ENCODE data around the gene MDM2. TPM values are rescaled to one million over a fixed set of nuclear protein-coding genes. Genes with fewer than 3 reads are reported as not detected.
"Not testable (repeated sequence)": the region's sequence is repeated elsewhere in the genome, so short reads cannot be mapped to it uniquely, and the experiment has no call there.

Gene MDM2
- total RNA-seq, 1 experiment from 2014 or later = 86.4 TPM

GRCh38 chr12:68863886-68864454 lies 56.0 kb downstream of the MDM2 start:
- BruUV-seq (replicated peaks) = TSS peak; percentile 52
- peak overlapping the region; percentile 40 for H3K4me2 ChIP-seq (ENCODE audit: low read length)
- CTCF ChIA-PET = not testable (repeated sequence)

GRCh38 chr12:68864604-68865003 lies 56.6 kb downstream of the MDM2 start:
- H3K27ac ChIP-seq (ENCODE audit: low read length) = no peak overlapping the region
- no peaks in the 10 kb centered on the region for H4K20me1 ChIP-seq (ENCODE audit: low read length)
- no peak overlapping the region for H3K9ac ChIP-seq (ENCODE audit: low read length)
- H3K4me1 ChIP-seq (ENCODE audit: insufficient read depth, low read length) = no peaks in the 10 kb centered on the region
- H3K9me2 ChIP-seq (replicated peaks; ENCODE audit: low read length) = no peaks in the 10 kb centered on the region
- no peak overlapping the region for H2AFZ ChIP-seq (ENCODE audit: low read length)
- TF ChIP-seq, protein P1, sequence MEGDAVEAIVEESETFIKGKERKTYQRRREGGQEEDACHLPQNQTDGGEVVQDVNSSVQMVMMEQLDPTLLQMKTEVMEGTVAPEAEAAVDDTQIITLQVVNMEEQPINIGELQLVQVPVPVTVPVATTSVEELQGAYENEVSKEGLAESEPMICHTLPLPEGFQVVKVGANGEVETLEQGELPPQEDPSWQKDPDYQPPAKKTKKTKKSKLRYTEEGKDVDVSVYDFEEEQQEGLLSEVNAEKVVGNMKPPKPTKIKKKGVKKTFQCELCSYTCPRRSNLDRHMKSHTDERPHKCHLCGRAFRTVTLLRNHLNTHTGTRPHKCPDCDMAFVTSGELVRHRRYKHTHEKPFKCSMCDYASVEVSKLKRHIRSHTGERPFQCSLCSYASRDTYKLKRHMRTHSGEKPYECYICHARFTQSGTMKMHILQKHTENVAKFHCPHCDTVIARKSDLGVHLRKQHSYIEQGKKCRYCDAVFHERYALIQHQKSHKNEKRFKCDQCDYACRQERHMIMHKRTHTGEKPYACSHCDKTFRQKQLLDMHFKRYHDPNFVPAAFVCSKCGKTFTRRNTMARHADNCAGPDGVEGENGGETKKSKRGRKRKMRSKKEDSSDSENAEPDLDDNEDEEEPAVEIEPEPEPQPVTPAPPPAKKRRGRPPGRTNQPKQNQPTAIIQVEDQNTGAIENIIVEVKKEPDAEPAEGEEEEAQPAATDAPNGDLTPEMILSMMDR (conservative IDR thresholded peaks at IDR 0.05; ENCODE audit: low read depth, low read length) = no peak
- no peak for TF ChIP-seq EZH2phosphoT487 (IDR thresholded peaks at IDR 0.05; ENCODE audit: borderline replicate concordance, low read length)
- H3K79me2 ChIP-seq (ENCODE audit: low read length) = no peaks in the 10 kb centered on the region
- no peaks in the 10 kb centered on the region for H3K9me3 ChIP-seq (ENCODE audit: low read length)
- no peaks in the 10 kb centered on the region for H3K36me3 ChIP-seq (ENCODE audit: low read depth, low read length)
- no peaks in the 10 kb centered on the region for H3F3A ChIP-seq (ENCODE audit: low read length, unreplicated experiment)
- ATAC-seq (no peak), DNase-seq (no peak)
- ChIA-PET CTCF (no interaction called here), POLR2A (ENCODE audit: unreplicated experiment) (no interaction called here)
- no peak overlapping the region for H3K4me3 ChIP-seq (ENCODE audit: low read length)
- intact Hi-C loops (cut with micrococcal nuclease) = loop anchor here (1.0 to 2.0 kb wide), 3 partner anchors 206 to 332 kb away; no protein-coding TSS in a partner anchor
- no peak overlapping the region for H3K4me2 ChIP-seq (ENCODE audit: low read length)
- no peaks in the 10 kb centered on the region for H3K27me3 ChIP-seq (ENCODE audit: low read length)
- BruUV-seq (replicated peaks) = no TSS peak

More at GRCh38 chr12:68863886-68864454, 56.0 kb downstream of the MDM2 start:
- intact Hi-C loops (cut with micrococcal nuclease) = loop anchor here (1.0 to 2.0 kb wide), 3 partner anchors 206 to 333 kb away; no protein-coding TSS in a partner anchor
- H3K4me1 ChIP-seq (ENCODE audit: insufficient read depth, low read length); H3K79me2 ChIP-seq (ENCODE audit: low read length); H3K27me3 ChIP-seq (ENCODE audit: low read length); H3F3A ChIP-seq (ENCODE audit: low read length, unreplicated experiment); H3K27ac ChIP-seq (ENCODE audit: low read length); H3K9me3 ChIP-seq (ENCODE audit: low read length); POLR2A ChIA-PET (ENCODE audit: unreplicated experiment); H3K36me3 ChIP-seq (ENCODE audit: low read depth, low read length); H3K4me3 ChIP-seq (ENCODE audit: low read length); H4K20me1 ChIP-seq (ENCODE audit: low read length); H3K9me2 ChIP-seq (replicated peaks; ENCODE audit: low read length); H3K9ac ChIP-seq (ENCODE audit: low read length): not testable (repeated sequence)
- peak overlapping the region; percentile 62; the same call in 1 of the 2 replicates for H2AFZ ChIP-seq (ENCODE audit: low read length)
- ATAC-seq = peak; percentile 76
- peak; percentile 78 for DNase-seq
- TF ChIP-seq, protein P1 (conservative IDR thresholded peaks at IDR 0.05; ENCODE audit: low read depth, low read length) = peak; percentile 78

DNA sequence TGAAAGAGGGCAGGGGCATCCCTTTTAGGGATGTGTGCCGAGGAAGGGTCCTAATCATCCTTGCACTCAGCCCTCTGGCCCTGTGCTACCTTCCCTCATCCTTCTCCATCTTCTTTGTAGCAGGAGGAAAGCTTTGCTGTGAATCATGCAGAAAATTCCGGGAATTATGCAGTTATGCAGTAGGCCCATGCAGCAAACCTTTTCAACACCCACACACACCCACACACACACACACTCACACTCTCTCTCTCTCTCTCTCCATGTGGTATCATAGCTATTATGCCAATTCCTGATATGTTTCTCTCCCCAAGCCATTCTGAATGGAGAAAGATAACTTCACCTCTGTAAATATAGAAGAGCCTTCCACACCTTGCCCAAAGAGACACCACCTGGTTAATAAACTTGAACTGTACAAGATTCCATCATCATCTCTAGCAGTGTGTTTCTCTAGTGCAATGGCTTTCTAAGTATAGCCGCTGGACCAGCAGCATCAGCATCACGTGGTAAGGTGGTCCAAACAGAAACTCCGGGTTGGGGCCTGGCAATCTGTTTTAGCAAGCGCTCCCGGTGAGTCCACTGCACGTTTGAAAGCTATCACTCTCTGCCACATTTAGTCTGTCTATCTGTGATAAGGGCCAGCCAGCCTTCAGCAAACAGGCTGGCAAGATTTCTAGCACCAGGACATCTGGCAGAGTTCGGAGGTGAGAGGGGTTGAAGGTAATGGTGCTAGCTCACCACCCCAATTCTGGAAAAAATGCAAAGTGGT lies 57.6 kb downstream of the MDM2 start:
- no TSS peak for BruUV-seq (replicated peaks)
- Histone ChIP-seq H3K36me3 (ENCODE audit: low read depth, low read length) (no peaks in the 10 kb centered on the region), H3F3A (ENCODE audit: low read length, unreplicated experiment) (no peaks in the 10 kb centered on the region), H2AFZ (ENCODE audit: low read length) (no peak overlapping the region), H3K9ac (ENCODE audit: low read length) (no peak overlapping the region), H3K27ac (ENCODE audit: low read length) (no peak overlapping the region), H3K4me1 (ENCODE audit: insufficient read depth, low read length) (no peaks in the 10 kb centered on the region), H3K9me3 (ENCODE audit: low read length) (no peaks in the 10 kb centered on the region), H3K4me3 (ENCODE audit: low read length) (no peak overlapping the region), H3K79me2 (ENCODE audit: low read length) (no peaks in the 10 kb centered on the region), H3K9me2 (replicated peaks; ENCODE audit: low read length) (no peaks in the 10 kb centered on the region), H3K27me3 (ENCODE audit: low read length) (no peaks in the 10 kb centered on the region), H3K4me2 (ENCODE audit: low read length) (no peak overlapping the region), H4K20me1 (ENCODE audit: low read length) (no peaks in the 10 kb centered on the region)
- ATAC-seq = no peak
- intact Hi-C loops (cut with micrococcal nuclease) = loop anchor here (2.0 kb wide), 2 partner anchors 289 to 331 kb away; no protein-coding TSS in a partner anchor
- TF ChIP-seq, protein P1 (conservative IDR thresholded peaks at IDR 0.05; ENCODE audit: low read depth, low read length) = no peak
- TF ChIP-seq EZH2phosphoT487 (IDR thresholded peaks at IDR 0.05; ENCODE audit: borderline replicate concordance, low read length) = no peak
- TF ChIP-seq EZH2 (IDR thresholded peaks at IDR 0.05; ENCODE audit: low read length, unreplicated experiment) = no peak
- no peak for DNase-seq
- POLR2A ChIA-PET (ENCODE audit: unreplicated experiment) = no interaction called here
- CTCF ChIA-PET = no interaction called here

Data from PC-3 (cell line).